H9 (cell line): ENCODE measurements around the gene FRRS1. TPM values are rescaled to one million over a fixed set of nuclear protein-coding genes. Genes with fewer than 3 reads are reported as not detected.

Experiments
- DNase-seq: peaks from one replicate; pipeline ENCODE4 v3.0.0-alpha.2; 2017
- H2AFZ ChIP-seq: one replicate; pipeline ENCODE4 v1.6.1; 2013; ENCODE audit warnings: mild to moderate bottlenecking, low read length, control low read depth, moderate library complexity
- H2AK5ac ChIP-seq: 2 replicates; pipeline ENCODE4 v1.6.1; 2013; ENCODE audit warnings: low read length, control low read depth, mixed read lengths; ENCODE audit not compliant: insufficient read length
- H2BK120ac ChIP-seq: one replicate; pipeline ENCODE4 v1.6.1; 2013; ENCODE audit warnings: low read depth, mild to moderate bottlenecking, low read length, control low read depth, inconsistent platforms; ENCODE audit not compliant: poor library complexity, severe bottlenecking
- H2BK12ac ChIP-seq: 2 replicates; pipeline ENCODE4 v1.6.1; 2013; ENCODE audit warnings: low read length, control low read depth, mixed read lengths, low read depth; ENCODE audit not compliant: insufficient read length
- H2BK15ac ChIP-seq: 2 replicates; pipeline ENCODE4 v1.6.1; 2013; ENCODE audit warnings: low read depth, low read length, control low read depth
- H2BK20ac ChIP-seq: one replicate; pipeline ENCODE4 v1.6.1; 2013; ENCODE audit warnings: low read depth, mild to moderate bottlenecking, low read length, control low read depth, inconsistent platforms; ENCODE audit not compliant: poor library complexity, severe bottlenecking
- H2BK5ac ChIP-seq: 2 replicates; pipeline ENCODE4 v1.6.1; 2013; ENCODE audit warnings: low read length, control low read depth, mixed read lengths; ENCODE audit not compliant: insufficient read length
- H3K14ac ChIP-seq: 2 replicates; pipeline ENCODE4 v1.6.1; 2013; ENCODE audit warnings: low read length, control low read depth; ENCODE audit not compliant: insufficient read depth
- H3K18ac ChIP-seq: 2 replicates; pipeline ENCODE4 v1.6.1; 2013; ENCODE audit warnings: low read depth, mild to moderate bottlenecking, mixed read lengths, low read length, control low read depth; ENCODE audit not compliant: insufficient read length
- H3K23ac ChIP-seq: 2 replicates; pipeline ENCODE4 v1.6.1; 2013; ENCODE audit warnings: low read length, control low read depth, mixed read lengths, low read depth; ENCODE audit not compliant: insufficient read length
- H3K23me2 ChIP-seq: 2 replicates; pipeline ENCODE4 v1.6.1; 2013; ENCODE audit warnings: low read depth, mild to moderate bottlenecking, mixed read lengths, low read length, control low read depth; ENCODE audit not compliant: insufficient read length, poor library complexity, severe bottlenecking
- H3K27ac ChIP-seq: 2 replicates; pipeline ENCODE4 v1.5.1; 2013; ENCODE audit warnings: low read length, control low read depth, mixed read lengths, low read depth; ENCODE audit not compliant: insufficient read length
- H3K27me3 ChIP-seq: 2 replicates; pipeline ENCODE4 v1.6.1; 2013; ENCODE audit warnings: low read length, control low read depth, inconsistent platforms; ENCODE audit not compliant: insufficient read depth
- H3K4ac ChIP-seq: 2 replicates; pipeline ENCODE4 v1.6.1; 2013; ENCODE audit warnings: low read depth, mild to moderate bottlenecking, control low read depth, inconsistent platforms, low read length, moderate library complexity
- H3K4me1 ChIP-seq: 2 replicates; pipeline ENCODE4 v1.6.1; 2013; ENCODE audit warnings: low read length, control low read depth, inconsistent platforms; ENCODE audit not compliant: insufficient read depth
- H3K4me2 ChIP-seq: 2 replicates; pipeline ENCODE4 v1.6.1; 2013; ENCODE audit warnings: low read length, control low read depth, mixed read lengths; ENCODE audit not compliant: insufficient read length, insufficient read depth
- H3K56ac ChIP-seq: 2 replicates; pipeline ENCODE4 v1.6.1; 2013; ENCODE audit warnings: low read depth, mild to moderate bottlenecking, mixed read lengths, low read length, control low read depth; ENCODE audit not compliant: insufficient read length
- H3K79me1 ChIP-seq: 2 replicates; pipeline ENCODE4 v1.6.1; 2013; ENCODE audit warnings: low read depth, mild to moderate bottlenecking, moderate library complexity, low read length, control low read depth, inconsistent platforms; ENCODE audit not compliant: insufficient read depth, poor library complexity, severe bottlenecking
- H3K79me2 ChIP-seq: 2 replicates; pipeline ENCODE4 v1.6.1; 2013; ENCODE audit warnings: low read length, control low read depth, inconsistent platforms; ENCODE audit not compliant: insufficient read depth
- H3K9ac ChIP-seq: 2 replicates; pipeline ENCODE4 v1.6.1; 2013; ENCODE audit warnings: low read length, control low read depth, mixed read lengths; ENCODE audit not compliant: insufficient read length; ENCODE audit errors: extremely low read depth
- H3K9me3 ChIP-seq: one replicate; pipeline ENCODE4 v1.6.1; 2013; ENCODE audit warnings: low read depth, low read length, inconsistent platforms; ENCODE audit not compliant: control insufficient read depth
- H3T11ph ChIP-seq: one replicate; pipeline ENCODE4 v1.6.1; 2013; ENCODE audit warnings: mild to moderate bottlenecking, low read length, control low read depth, inconsistent platforms
- H4K20me1 ChIP-seq: one replicate; pipeline ENCODE4 v1.6.1; 2013; ENCODE audit not compliant: control insufficient read depth, insufficient read length, insufficient read depth
- H4K5ac ChIP-seq: 2 replicates; pipeline ENCODE4 v1.6.1; 2013; ENCODE audit warnings: low read depth, mild to moderate bottlenecking, mixed read lengths, low read length, control low read depth; ENCODE audit not compliant: insufficient read length
- H4K8ac ChIP-seq: replicated peaks from 2 replicates; pipeline ENCODE4 v1.6.1; 2013; ENCODE audit warnings: low read length, control low read depth, mixed read lengths, low read depth; ENCODE audit not compliant: insufficient read length
- H4K91ac ChIP-seq: 2 replicates; pipeline ENCODE4 v1.6.1; 2013; ENCODE audit warnings: low read depth, mild to moderate bottlenecking, moderate library complexity, mixed read lengths, low read length, control low read depth; ENCODE audit not compliant: insufficient read length
- H3K27ac Mint-ChIP-seq, 3 experiments: 2 replicates in 2 of 3; 3 replicates in 1 of 3; pipeline ENCODE4 v1.8.0; 2020 to 2021; ENCODE audit warnings: mixed read lengths in 3 of 3, mild to moderate bottlenecking in 1 of 3, moderate library complexity in 1 of 3
- H3K27me3 Mint-ChIP-seq: 2 replicates; pipeline ENCODE4 v1.8.0; 2021; ENCODE audit warnings: low read depth, mild to moderate bottlenecking, moderate library complexity, mixed read lengths
- H3K36me3 Mint-ChIP-seq, 3 experiments: 2 replicates in 2 of 3; 3 replicates in 1 of 3; pipeline ENCODE4 v1.8.0; 2020 to 2021; ENCODE audit warnings: low read depth in 3 of 3, mixed read lengths in 3 of 3; ENCODE audit not compliant: insufficient read depth in 1 of 3
- H3K4me1 Mint-ChIP-seq, 2 experiments: 2 replicates each; pipeline ENCODE4 v1.8.0; 2020; ENCODE audit warnings: mixed read lengths in 2 of 2
- H3K4me3 Mint-ChIP-seq, 2 experiments: 2 replicates in 1 of 2; 3 replicates in 1 of 2; pipeline ENCODE4 v1.8.0; 2020 to 2021; ENCODE audit warnings: mild to moderate bottlenecking in 2 of 2, mixed read lengths in 2 of 2, moderate library complexity in 1 of 2
- H3K9me3 Mint-ChIP-seq, 2 experiments: 2 replicates in 1 of 2; 3 replicates in 1 of 2; pipeline ENCODE4 v1.8.0; 2020; ENCODE audit warnings: mild to moderate bottlenecking in 2 of 2, mixed read lengths in 2 of 2, moderate library complexity in 1 of 2
- CTCF ChIP-seq: fragments of 200-600 bp; sonication (generic); conservative IDR thresholded peaks from 3 replicates; pipeline ENCODE4 v1.8.0; 2021; ENCODE audit warnings: antibody characterized with exemption, mild to moderate bottlenecking
- WGBS: extraction: QIAGEN DNeasy Blood & Tissue Kit; methylation state at CpG from one replicate; pipeline ENCODE4 v1.1.7; 2013; ENCODE audit warnings: missing lambda C conversion rate, low lambda C conversion rate, mixed read lengths; ENCODE audit not compliant: insufficient read length; ENCODE audit errors: extremely low coverage; 5-methylcytosine and 5-hydroxymethylcytosine counted together
- total RNA-seq: library from RNA; stranded (reverse); gene quantifications from 2 replicates; pipeline ENCODE4 v1.2.1, GENCODE V29; 2021

Gene FRRS1
- total RNA-seq, 1 experiment from 2014 or later, result 5.6 TPM

GRCh38 chr1:99731384-99731783 is 35.1 kb downstream of the FRRS1 start:
- H3K27me3 ChIP-seq, result no peaks in the 10 kb centered on the region; the same call in 1 of the 2 replicates
- H2BK120ac ChIP-seq, result no peak overlapping the region
- H4K91ac ChIP-seq, result no peak overlapping the region
- no peak overlapping the region for H2BK20ac ChIP-seq
- H3K27ac ChIP-seq, result no peak overlapping the region
- Mint-ChIP-seq H3K4me1 (peaks cover 13 to 14% of the 10 kb centered on the region in 2 experiments), H3K27ac (no peak overlapping the region), H3K9me3 (no peaks in the 10 kb centered on the region), H3K36me3 (no peaks in the 10 kb centered on the region), H3K27me3 (no peaks in the 10 kb centered on the region), H3K4me3 (no peak overlapping the region)
- H4K20me1 ChIP-seq, result no peaks in the 10 kb centered on the region
- no peak for TF ChIP-seq CTCF
- no peaks in the 10 kb centered on the region for H3K23me2 ChIP-seq
- H3K18ac ChIP-seq, result no peak overlapping the region
- no peaks in the 10 kb centered on the region for H3K9me3 ChIP-seq
- H3K4me1 ChIP-seq, result peaks cover 2% of the 10 kb centered on the region; the same call in 1 of the 2 replicates
- H3K9ac ChIP-seq, result no peak overlapping the region
- no peak overlapping the region for H3K56ac ChIP-seq
- no peaks in the 10 kb centered on the region for H3K79me2 ChIP-seq
- WGBS, result no CpG with 5 or more reads among the region's 1 CpG
- no peak for DNase-seq
- no peak overlapping the region for H2AK5ac ChIP-seq
- no peak overlapping the region for H2BK15ac ChIP-seq
- no peak overlapping the region for H3K4ac ChIP-seq
- no peak overlapping the region for H2BK5ac ChIP-seq
- no peaks in the 10 kb centered on the region for H3K79me1 ChIP-seq
- H3T11ph ChIP-seq, result no peak overlapping the region
- no peak overlapping the region for H3K23ac ChIP-seq
- H2BK12ac ChIP-seq, result no peak overlapping the region
- H4K8ac ChIP-seq, result no peak overlapping the region
- H4K5ac ChIP-seq, result no peak overlapping the region
- H3K4me2 ChIP-seq, result no peak overlapping the region
- no peak overlapping the region for H3K14ac ChIP-seq
- H2AFZ ChIP-seq, result no peak overlapping the region
